Panc1 (cell line): ENCODE results near the gene KIAA1671.

Experiments
- POLR2AphosphoS5 ChIP-seq: IDR thresholded peaks from 2 replicates; pipeline ENCODE4 v1.6.1; 2012; ENCODE audit warnings: mild to moderate bottlenecking, low read depth, low read length, moderate library complexity
- REST ChIP-seq, 2 experiments: IDR thresholded peaks; 2 replicates each; pipeline ENCODE4 v1.6.1; 2011 to 2012; ENCODE audit warnings: low read depth in 2 of 2, control low read depth in 1 of 2, low read length in 1 of 2, mild to moderate bottlenecking in 1 of 2, moderate library complexity in 1 of 2; ENCODE audit not compliant: insufficient read depth in 1 of 2
- SIN3A ChIP-seq: IDR thresholded peaks from 2 replicates; pipeline ENCODE4 v1.6.1; 2012; ENCODE audit warnings: low read depth, mild to moderate bottlenecking, low read length, moderate library complexity, borderline replicate concordance; ENCODE audit not compliant: insufficient read depth
- TF ChIP-seq, protein P1 (sequence below): fragments of 450-650 bp; IDR thresholded peaks from 2 replicates; pipeline ENCODE4 v1.5.1; 2017; ENCODE audit warnings: mild to moderate bottlenecking

- TF ChIP-seq REST (IDR thresholded peaks at IDR 0.05; ENCODE audit: insufficient read depth in 1 of 2, low read depth in 2 of 2, low read length in 1 of 2) (no peak), SIN3A (no peak), POLR2AphosphoS5 (no peak)
- TF ChIP-seq, protein P1, sequence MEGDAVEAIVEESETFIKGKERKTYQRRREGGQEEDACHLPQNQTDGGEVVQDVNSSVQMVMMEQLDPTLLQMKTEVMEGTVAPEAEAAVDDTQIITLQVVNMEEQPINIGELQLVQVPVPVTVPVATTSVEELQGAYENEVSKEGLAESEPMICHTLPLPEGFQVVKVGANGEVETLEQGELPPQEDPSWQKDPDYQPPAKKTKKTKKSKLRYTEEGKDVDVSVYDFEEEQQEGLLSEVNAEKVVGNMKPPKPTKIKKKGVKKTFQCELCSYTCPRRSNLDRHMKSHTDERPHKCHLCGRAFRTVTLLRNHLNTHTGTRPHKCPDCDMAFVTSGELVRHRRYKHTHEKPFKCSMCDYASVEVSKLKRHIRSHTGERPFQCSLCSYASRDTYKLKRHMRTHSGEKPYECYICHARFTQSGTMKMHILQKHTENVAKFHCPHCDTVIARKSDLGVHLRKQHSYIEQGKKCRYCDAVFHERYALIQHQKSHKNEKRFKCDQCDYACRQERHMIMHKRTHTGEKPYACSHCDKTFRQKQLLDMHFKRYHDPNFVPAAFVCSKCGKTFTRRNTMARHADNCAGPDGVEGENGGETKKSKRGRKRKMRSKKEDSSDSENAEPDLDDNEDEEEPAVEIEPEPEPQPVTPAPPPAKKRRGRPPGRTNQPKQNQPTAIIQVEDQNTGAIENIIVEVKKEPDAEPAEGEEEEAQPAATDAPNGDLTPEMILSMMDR, result no peak
Observed at GRCh38 chr22:25120761-25121212, 168.3 kb downstream of the KIAA1671 start.
